Cerebellar cortex (tissue), 1 donor: ENCODE measurements around the gene BRIP1.
"Not testable (repeated sequence)": the region's sequence is repeated elsewhere in the genome, so short reads cannot be mapped to it uniquely, and the experiment has no call there.

ENCODE experiments used
- DNase-seq: peaks from one replicate; pipeline ENCODE4 v3.0.0-alpha.2; 2015; ENCODE audit warnings: low spot score

The BRIP1 gene

DNA sequence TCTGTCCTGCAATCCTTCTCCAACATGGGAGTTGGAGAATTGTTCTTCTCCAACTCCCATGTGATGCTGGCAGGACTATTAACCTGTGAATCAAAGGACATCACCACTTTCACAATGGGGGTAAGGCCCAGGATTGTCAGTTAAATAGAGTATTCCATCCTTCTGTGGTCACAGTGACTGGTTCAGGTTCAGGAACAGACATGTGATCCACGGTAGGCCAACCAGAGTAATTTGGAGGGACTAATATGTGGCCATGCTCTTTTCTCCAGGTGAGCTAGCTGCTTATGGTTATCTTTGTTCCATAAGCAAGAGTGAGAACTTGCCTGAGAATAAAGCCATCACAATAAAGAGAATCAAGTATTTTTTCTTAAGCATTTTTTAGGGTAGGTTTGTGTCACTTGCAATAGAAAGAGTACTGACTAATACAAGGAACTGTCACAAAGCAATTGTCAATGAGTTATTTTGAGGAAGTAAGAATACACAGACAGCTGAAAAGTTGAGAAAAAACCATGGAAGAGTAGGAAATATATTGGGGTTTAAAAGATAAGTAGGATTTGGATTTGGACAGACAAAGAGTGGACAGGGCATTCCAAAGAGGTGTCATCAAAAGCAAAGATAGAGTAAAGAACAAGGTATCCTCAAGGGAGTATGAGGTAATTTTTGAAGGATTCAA is 63.4 kb downstream of the BRIP1 start:
- no peak for DNase-seq

DNA sequence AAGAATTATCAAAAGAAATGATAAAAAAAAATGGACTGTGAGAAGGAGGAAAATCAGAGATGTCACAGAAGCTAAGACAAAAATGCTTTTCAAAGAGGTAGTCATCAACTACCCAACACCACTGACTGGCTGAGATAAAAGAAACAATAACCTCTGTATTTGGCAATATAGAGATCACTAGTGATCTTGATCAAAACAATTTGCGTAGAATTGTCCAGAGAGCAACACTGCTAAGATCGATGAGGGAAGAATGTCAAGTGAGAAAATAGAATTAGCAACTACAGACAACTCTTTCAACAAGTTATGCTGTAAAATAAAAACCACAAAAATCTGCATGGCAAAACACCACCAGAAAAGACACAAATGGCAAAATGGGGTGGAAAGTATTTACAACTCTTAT is 66.0 kb downstream of the BRIP1 start:
- DNase-seq = no peak

DNA sequence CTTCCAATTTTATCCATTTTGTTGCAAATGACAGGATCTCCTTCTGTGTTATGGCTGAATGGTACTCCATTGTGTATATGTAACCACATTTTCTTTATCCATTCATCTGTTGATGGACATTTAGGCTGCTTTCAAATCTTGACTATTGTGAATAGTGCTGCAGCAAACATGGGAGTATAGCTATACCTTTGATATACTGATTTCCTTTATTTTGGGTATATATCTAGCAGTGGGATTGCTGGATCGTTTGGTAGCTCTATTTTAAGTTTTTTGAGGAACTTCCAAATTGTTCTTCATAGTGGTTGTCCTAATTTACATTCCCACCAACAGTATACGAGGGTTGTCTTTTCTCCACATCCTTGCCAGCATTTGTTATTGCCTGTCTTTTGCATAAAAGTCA is 67.8 kb downstream of the BRIP1 start:
- DNase-seq = no peak

DNA sequence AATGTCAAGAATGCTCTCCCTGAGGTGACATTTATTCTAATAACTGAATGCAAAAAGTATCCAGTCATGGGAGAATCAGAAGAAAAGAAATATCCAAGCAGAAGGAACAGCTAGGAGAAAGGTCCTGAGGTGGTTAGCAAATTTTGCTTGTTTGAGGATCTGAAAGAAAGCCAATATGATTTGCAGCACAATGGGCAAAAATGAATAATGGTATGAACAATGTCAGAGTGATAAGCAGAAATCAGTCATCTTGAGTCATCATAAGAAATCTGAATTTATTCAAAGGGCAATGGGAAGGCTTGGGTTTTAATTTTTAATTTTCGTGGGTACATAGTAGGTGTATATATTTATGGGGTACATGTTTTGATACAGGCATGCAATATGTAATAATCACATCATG is 68.5 kb downstream of the BRIP1 start:
- no peak for DNase-seq

DNA sequence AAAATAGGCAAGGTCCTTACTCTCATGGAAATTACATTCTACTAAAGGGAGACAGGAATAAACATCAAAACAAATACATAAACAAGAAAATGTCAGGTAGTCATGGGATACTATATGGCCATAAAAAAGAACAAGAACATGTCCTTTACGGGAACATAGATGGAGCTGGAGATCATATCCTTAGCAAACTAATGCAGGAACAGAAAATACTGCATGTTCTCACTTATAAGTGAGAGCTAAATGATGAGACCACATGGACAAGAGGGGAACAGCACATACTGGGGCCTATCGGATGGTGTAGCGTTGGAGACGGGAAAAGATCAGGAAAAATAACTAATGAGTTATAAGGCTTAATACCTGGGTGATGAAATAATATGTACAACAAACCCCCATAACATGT is 69.1 kb downstream of the BRIP1 start:
- DNase-seq = no peak

DNA sequence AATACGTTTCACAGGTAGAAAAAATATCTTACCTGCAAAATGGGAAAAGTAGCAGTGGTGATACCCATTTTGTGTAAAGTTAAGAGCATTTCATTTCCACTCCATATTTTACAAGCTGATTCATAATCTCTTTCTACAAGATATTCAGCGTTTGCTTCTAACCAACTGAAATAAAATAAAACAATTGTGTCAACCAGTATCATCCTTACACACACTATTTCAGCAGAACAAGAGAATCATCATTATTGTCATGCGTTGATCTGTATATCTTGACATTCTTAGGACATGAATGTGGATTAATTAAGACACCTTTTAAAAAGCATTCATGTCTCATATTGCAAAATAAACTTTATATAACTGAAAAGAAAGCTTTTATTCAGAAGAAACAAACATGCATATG is 69.8 kb downstream of the BRIP1 start:
- no peak for DNase-seq

DNA sequence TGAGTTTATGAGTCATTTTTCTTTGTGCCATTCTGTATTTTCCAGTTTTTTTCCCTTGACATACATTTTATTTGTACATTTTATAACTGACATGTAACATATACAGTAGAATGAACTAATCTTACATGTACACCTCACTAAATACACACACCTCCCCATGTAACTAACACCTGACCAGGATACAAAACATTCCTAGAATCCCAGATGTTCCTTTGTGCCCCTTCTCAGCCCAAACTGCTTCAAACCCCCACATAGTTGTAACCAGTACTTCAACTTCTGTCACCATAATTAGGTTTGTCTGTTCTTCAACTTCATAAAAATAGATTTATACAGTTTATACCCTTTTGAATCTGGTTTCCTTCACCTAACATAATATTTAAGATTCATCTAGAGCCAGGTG is 73.5 kb downstream of the BRIP1 start:
- no peak for DNase-seq

DNA sequence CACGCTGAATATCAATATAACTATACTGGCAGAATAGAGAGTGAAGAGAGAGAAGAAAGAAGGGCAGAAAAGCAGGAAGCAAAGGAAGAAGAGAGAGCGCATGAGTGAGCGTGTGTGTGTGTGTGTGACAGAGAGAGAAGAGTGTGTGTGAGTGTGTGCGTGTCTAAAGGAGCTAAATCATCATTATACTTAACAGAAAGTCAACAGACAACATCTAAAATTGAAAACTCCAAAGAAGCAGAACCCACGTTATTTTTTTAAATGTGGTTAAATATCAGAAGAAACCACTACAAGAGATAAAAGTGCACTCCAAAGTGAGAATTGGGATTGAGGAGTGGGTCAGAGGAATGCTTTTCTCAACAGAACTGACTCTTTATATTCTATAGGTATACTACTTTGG is 77.2 kb downstream of the BRIP1 start:
- no peak for DNase-seq

DNA sequence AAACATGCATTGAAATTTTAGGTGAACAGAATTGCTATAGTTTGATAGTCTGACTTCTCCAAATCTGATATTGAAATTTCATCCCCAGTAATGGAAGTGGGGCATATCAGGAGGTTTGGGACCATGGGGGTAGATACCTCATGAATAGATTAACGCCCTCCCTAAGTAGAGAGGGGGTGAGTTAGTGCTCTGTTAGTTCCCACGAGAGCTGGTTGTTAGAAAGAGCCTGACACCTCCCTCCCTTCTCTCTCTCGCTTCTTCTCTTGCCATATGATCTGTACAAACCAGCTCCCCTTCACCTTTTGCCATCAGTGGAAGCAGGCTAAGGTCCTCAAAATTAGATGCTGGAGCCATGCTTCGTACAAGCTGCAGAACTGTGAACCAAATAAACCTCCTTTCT is 78.8 kb downstream of the BRIP1 start:
- DNase-seq = no peak

DNA sequence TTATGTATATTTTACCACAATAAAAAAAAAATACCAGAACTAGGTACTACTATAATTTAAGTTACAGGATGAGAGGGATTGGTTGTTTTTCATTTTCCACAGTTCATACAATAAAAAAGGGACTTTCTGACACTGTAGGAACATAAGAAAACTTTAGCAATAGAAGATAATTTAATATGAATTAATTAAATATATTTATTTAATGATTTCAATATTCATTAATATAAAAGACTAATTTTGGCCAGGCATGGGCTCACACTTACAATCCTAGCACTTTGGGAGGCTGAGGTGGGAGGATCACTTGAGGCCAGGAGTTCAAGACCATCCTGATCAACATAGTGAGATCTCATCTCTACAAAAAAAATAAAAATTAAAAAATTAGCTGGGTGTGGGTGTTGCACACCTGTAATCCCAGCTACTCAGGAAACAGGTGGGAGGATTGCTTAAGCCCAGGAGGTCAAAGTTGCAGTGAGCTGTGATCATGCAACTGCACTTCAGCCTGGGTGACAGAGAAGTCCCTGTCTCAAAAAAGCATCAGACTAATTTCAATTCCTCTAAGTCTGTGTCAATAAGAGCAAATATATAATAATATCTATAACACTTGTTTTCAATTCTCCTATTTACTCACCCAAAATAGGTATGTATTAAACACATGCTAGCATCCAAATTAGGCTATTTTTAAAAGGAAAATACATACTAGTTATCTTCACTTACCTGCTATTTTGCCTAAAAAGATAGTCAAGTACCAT is 79.6 kb downstream of the BRIP1 start:
- DNase-seq = no peak

DNA sequence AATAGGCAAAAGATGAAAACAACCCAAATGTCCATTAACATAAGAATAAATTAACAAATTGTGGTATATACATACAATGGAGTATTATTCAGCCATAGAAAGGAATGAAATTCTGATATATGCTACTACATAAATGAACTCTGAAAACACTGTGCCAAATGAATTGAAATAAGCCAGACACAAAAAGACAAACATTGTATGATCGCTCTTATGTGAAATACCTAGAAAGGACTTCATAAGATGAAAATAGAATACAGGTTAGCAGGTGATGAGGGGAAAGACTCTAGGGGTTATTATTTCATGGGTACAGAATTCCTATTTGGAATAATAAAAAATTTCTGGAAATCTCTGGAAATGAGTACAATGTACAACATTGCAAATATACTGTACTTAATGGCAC is 80.2 kb downstream of the BRIP1 start:
- no peak for DNase-seq

DNA sequence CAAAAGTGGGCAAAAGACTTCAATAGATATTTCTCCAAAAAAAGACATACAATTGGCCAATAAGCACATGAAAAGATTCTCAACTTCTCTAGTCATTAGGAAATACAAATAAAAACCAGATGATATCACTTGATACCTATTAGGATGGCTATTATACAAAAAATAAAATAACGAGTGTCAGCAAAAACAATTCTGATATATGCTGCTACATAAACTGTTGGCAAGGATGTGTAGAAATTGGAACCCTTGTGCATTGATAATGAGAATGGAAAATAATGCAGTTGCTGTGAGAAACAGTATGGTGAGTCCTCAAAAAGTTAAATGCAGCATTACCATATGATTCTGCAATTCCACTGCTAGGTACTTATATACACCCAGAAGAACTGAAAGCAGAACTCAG is 80.6 kb downstream of the BRIP1 start:
- DNase-seq = no peak

DNA sequence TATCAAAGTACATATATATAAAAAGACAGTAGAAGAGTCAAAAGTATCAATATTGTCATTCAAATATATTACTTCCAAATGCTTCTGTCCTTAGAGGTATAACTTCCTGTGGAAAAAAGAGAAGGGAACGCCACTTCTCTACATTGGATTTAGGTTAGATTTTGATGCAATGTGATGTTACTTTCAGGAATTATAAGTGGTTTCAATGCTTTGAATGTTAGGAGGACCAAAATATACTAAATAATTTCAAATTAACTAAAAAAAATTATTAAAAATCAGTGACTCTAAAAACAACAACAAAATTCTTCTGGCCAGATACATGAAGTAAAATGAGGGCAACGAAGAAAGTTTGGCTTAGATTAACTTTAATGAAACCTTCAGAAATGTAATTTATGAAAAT is 88.0 kb downstream of the BRIP1 start:
- DNase-seq = no peak

DNA sequence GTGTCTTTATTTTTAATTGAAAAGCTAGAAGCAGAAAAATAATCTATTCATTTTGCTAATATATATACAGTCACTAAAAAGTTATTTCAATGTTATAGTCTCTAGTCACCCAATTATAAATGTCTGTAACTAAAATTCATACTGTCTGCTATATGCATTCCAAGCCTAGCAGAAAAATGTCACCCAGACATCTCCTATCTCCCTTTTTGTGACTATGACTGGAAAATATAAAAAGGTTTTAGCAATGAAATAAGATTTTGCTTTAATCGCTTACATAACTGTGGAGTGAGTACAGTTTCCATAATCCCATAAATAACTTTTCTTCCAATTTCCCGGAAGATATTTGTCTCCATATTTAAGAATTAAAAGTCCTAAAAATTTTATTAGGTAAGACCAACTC is 88.6 kb downstream of the BRIP1 start:
- DNase-seq = no peak

DNA sequence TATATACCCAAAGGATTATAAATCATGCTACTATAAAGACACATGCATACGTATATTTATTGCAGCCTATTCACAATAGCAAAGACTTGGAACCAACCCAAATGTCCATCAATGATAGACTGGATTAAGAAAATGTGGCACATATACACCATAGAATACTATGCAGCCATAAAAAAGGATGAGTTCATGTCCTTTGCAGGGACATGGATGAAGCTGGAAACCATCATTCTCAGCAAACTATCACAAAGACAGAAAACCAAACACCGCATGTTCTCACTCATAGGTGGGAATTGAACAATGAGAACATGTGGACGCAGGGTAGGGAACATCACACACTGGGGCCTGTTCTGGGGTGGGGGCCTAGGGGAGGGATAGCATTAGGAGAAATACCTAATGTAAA is 89.2 kb downstream of the BRIP1 start:
- not testable (repeated sequence) for DNase-seq

DNA sequence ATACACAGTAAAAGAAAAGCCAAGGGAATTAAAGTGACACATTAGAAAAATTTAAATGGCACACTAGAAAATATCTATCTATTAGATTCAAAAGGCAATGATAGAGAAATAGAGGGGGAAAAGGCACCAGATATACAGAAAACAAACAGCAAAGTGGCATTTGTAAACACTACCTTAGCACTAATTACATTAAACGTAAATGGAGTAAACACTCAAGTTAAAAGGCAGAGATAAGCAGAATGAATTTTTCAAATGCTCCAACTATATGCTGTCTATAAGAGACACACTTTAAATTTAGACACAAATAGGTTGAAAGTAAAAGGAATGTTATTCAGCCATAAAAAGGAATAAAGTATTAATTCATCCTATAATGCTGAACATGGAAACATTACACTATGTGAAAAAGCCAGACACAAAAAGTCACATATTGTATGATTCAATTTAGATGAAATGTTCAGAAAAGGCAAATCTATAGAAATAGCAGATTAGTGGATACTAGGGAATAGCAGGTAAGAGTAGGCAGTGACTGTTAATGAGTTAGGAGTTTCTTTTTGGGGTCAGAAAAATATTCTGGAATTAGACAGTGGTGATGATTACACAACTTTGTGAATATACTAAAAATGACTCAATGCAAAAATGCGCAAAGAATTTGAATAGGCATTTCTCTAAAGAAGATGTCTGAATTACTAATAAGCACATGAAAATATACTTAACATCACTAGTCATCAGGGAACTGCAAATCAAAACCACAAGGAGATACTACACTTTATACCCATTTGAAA is 92.4 kb downstream of the BRIP1 start:
- DNase-seq = no peak

DNA sequence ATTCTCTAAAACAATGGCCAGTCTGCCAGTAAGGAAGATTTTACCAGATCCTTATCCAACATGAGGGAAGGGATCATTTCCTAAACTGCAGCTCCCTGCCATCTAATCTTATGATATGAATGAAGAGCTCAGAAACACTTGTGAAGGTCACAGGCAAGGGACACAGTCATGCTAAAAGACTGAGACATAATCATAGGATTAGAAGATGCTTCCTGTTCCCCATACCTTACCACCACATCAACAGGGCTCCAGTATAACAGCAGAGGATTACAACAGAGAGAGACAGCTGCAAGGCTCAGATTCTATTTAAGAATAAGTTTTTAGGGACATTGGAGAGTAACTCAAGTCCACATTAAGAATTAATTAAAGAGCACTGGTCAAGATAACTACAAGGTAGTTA is 93.3 kb downstream of the BRIP1 start:
- DNase-seq = no peak

DNA sequence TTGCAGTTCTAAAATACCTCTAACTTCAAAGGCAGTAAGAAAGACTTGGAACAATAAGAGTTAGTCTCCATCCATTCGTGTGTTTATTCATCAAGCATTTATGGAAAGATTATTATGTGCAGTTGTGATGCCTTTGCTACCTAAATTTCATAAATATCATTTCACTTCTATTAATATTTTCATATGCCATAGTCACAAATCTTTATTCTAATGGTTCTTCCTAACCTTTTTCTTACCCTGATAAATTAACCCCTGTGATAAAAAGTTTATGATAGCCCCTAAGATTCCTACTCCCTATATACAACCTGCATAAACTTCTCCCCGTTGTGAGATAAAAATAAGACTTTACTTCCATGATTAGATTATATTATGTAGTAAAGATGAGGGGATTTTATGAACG is 94.9 kb downstream of the BRIP1 start:
- DNase-seq = no peak

DNA sequence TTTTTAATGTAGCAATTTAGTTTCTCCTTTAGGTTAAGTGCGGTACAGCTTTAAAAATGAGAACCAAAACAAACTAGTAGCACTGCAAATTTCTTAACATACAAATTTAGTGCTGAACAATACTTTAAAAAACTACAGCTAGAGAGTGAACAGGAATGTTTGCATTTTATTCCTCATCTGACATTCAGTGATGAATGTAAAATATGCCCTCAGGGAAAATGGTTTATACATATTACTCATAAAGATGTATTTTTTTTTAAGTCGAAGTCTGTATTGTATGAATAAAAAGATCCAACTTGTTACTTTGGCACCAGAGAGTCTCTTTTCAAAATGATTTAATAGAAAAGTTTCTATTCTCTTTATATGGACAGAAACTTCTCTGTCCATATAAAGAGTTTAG is 96.8 kb downstream of the BRIP1 start:
- DNase-seq = no peak

DNA sequence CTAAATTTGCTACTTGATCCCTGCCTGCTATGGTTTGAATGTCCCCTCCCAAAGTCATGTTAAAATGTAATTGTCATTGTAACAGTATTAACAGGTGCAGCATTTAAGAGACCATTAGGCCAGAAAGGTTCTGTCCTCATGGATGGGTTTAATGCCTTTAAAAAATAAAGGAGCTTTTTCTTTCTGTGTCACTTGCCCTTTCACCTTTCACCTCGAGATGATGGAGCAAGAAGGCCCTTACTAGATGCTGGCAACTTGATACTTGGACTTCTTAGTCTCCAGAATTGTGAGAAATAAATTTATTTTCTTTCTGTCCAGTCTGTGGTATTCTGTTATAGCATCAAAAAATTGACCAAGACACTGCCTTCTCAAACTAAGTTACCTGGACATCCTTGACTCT is 98.5 kb downstream of the BRIP1 start:
- DNase-seq = no peak

DNA sequence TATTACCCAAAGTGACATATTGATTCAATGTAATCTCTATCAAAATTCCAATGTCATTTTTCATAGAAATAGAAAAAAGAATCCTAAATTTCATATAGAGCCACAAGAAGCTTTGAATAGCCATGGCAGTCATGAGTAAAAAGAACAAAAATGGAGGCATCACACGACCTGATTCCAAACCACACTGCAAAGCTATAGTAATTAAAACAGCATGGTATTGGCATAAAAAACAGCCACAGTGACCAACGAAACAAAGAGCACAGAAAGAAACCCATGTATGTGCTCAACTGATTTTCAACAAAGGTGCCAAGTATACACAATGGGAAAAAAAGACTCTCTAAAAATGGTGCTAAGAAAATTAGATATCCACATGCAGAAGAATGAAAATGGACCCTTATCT is 101.5 kb downstream of the BRIP1 start:
- no peak for DNase-seq

DNA sequence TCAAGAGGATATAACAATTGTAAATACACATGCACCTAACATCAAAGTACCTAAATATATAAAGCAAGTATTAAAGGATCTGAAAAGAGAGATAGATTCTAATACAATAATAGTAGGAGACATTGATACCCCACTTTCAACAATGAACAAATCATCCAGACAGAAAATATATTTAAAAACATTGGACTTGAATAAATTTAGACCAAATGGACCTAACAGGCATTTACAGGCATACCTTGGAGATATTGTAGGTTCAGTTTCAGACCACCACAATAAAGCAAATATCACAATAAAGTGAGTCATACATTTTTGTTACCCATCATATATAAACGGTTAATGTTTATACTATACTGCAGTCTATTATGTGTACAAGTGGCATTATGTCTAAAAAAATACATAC is 104.0 kb downstream of the BRIP1 start:
- DNase-seq = no peak

DNA sequence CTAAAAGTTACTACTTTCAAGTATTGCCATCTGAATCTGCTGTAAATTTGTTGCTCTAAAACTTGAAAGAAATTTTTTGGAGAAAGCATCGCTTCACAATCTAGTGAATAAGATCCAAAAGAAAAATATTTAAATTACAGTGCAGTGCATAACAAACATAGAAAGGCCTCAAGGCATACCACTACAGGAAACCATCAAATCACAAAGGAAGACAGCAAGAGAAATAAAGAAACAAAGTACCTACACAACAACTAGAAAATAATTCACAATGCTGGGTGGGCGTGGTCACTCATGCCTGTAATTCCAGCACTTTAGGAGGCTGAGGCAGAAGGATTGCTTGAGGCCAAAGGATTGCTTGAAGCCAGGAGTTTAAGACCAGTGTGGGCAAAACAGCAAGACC is 104.9 kb downstream of the BRIP1 start:
- DNase-seq = no peak
